Fibroblast of villous mesenchyme (primary cell): ENCODE data around the gene LRRC74A. TPM values are rescaled to one million over a fixed set of nuclear protein-coding genes. Genes with fewer than 3 reads are reported as not detected.

Experiments
- DNase-seq: peaks from one replicate; pipeline ENCODE4 v3.0.0-alpha.2; 2010; ENCODE audit warnings: low read depth
- H3K4me3 ChIP-seq: 2 replicates; pipeline ENCODE4 v1.5.1; 2011; ENCODE audit warnings: low read depth, mild to moderate bottlenecking, low read length
- total RNA-seq: library from RNA; depleted of rRNA; stranded (reverse); fragments of >200 nt; gene quantifications from 2 replicates; pipeline ENCODE4 v1.2.3, GENCODE V29; 2012
- TF ChIP-seq, protein P1 (sequence below): IDR thresholded peaks from 2 replicates; pipeline ENCODE4 v1.5.1; 2012; ENCODE audit warnings: low read depth, mild to moderate bottlenecking, low read length; ENCODE audit not compliant: insufficient read depth

LRRC74A gene
- total RNA-seq, 1 donor: not detected

DNA sequence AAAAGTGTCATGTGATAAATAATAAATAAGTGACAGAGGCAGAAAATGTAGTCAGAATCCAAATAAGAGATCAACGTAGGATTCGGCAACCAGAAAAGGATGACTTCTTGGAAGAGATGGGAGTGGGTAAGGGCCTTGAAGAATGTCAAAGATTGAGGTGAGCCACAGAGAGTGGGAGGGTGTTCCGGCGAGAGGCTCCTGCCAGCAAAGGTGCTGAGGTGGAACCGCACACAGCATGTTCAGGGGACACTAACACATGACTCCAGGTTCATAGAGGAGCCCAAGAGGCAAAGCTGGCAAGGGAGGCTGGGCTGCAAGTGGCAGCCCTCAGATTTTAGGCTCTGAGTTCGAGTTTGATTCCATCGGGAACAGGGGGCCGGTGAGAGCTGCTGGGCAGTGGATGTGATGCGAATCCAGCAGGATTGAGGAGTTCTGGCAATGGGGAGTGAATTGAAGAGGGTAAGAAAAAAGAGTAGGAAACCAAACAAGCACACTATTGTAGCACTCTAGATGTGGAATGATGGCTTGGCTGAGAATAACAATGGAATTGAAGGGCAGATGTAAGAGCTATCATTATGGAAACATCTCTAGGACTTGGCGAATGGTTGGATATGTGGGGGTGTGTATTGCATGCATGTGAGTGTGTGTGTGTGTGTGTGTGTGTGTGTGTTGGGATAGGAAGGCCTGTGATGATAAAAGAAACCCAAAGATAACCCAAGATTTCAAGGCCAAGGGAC lies 36.5 kb downstream of the LRRC74A start:
- TF ChIP-seq, protein P1, sequence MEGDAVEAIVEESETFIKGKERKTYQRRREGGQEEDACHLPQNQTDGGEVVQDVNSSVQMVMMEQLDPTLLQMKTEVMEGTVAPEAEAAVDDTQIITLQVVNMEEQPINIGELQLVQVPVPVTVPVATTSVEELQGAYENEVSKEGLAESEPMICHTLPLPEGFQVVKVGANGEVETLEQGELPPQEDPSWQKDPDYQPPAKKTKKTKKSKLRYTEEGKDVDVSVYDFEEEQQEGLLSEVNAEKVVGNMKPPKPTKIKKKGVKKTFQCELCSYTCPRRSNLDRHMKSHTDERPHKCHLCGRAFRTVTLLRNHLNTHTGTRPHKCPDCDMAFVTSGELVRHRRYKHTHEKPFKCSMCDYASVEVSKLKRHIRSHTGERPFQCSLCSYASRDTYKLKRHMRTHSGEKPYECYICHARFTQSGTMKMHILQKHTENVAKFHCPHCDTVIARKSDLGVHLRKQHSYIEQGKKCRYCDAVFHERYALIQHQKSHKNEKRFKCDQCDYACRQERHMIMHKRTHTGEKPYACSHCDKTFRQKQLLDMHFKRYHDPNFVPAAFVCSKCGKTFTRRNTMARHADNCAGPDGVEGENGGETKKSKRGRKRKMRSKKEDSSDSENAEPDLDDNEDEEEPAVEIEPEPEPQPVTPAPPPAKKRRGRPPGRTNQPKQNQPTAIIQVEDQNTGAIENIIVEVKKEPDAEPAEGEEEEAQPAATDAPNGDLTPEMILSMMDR: no peak
- DNase-seq: no peak

DNA sequence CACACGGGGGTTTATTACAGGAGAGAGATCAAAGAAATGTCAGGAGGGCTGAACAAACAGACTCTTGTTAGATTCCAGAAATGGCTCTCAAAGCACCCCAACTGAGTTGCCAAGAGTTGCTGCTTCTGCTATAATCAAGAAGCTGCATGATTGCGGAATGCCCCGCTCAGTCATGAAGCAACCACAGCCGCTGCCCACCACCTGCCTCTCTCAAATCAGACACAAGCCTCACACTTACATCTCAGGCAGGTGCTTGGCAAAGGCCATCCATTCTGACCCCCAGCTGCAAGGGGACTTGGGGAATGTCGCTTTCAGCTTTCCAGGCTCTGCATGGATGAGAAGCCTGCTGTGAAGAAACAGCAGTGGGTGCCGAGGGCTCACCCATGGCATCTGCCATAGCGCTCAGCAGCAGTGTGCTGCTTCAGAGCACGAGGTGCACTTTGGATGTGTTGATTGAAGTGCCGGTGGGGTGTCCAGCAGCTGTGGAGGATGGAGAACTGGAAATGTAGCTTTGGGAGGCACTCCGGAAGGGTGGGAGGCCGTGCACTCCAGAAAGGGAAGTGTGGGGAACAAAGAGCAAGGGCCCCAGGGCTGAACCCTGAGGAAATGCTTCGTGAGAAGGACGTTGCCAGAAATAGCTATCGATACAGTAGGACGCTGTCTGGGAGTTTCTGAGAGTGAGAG lies 37.7 kb downstream of the LRRC74A start:
- no peak for DNase-seq
- TF ChIP-seq, protein P1: no peak
- no peak overlapping the region for H3K4me3 ChIP-seq

More for the DNA sequence above, 36.5 kb downstream of the LRRC74A start:
- H3K4me3 ChIP-seq: no peak overlapping the region

DNA sequence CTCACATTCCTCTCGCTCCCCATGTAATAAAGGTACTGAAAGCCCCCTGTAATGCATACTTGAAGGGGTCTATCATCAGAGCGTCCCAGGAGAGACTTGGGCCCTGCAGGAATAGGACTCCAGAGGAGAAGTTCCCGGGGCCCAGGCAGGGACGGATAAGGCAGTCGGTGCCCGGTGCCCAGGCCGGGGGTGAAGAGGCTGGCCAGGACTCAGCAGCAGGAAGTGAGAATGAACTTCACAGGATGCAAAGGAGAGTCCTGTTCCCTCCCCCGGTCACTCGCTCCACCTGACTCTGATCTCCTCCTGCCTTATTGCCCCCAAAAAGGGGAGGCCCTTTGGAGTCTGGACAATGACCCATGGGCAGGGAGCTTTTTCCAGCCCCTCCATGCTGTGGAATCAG lies 40.2 kb downstream of the LRRC74A start:
- no peak for DNase-seq
- TF ChIP-seq, protein P1: no peak
- no peak overlapping the region for H3K4me3 ChIP-seq

DNA sequence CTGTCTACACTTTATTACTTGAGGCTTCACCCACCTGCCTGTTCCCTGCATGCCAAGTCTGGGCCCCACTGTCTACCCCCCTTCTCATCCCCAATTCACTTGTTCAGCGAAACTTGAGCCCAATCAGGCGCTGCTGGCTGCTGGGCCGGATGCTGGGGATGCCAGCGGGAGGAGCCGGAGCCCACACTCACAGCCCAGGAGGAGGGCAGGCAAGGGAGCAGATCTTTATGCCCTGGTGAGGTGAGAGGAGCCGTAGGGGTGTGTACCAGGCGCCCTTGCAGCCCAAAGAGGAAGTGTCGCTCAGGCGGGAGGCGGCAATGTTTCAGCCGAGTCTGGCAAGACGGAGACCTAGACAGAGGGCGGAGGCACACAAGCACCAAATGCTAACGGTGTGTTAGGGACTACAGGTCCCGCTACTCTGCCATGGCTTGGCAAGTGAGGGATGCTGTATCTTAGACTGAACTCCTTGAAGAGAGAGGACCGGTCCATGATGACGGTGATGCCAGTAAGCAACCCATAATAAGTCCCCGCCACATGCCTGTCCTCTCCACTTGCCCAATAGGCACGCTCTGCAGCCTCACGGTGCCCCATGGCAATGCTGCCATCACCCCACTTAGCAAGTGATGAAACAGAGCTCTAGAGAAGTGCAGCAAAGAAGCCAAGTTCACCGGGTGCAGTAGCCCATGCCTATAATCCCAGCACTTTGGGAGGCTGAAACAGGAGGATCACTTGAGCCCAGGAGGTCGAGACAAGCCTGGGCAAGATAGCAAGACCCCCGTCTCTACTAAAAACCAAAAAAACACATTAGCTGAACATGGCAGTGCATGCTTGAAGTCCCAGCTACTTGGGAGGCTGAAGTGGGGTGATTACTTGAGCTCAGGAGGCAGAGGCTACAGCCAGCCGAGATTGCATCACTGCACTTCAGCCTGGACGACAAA lies 41.6 kb downstream of the LRRC74A start:
- no peak overlapping the region for H3K4me3 ChIP-seq
- no peak for DNase-seq
- TF ChIP-seq, protein P1: no peak

DNA sequence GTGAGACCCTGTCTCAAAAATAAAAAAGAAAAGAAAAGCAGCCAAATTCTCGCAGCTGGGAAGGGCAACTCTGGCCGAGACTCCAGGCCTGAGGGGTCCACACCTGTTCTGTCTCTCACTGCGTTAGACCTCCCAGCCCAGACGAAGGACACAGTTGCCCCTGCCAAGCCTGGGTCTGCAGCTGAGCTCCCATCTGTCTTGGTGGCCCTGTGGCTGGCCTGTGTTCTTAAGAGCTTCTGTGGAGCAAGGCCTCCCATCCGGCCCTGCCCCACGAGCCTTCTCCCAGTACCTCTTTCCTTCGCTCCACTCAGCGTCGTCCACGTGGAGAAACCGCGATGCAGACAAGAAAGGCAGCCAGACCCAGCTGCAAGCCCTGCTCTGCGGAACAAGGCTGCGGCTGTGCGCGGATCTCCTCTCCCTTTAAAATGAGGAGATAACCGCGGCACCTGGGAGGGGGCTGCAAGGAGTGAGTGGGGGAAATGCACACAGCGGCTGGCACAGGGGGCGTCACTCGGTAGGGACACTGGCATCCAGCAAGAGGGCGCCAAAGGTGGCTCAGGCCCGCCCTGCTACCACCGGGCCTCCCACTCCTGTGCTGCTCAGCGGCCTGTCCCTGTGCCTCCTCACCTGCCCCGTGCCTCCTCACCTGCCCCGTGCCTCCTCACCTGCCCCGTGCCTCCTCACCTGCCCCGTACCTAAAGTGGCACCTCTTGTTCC lies 42.4 kb downstream of the LRRC74A start:
- TF ChIP-seq, protein P1: no peak
- DNase-seq: no peak
- H3K4me3 ChIP-seq: no peak overlapping the region

DNA sequence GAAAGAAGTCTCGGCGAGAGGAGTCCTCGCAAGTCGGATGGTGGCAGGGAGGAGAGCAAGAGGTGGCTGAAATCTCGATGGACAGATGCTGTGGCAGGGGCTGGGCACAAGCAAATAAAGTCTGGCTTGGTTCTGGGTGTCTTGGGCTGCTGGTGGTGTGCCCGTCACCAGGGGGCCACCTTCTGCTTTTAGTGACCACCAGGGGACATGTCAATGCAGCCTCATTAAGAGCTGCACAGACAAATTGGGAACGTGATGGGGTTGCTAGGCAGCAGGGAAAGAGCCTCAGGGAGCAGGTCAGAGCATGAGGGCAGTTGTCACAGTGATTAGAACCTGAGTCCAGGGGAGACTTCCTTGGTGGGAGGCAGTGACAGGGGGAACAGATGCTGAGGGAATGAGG lies 44.0 kb downstream of the LRRC74A start:
- no peak for DNase-seq
- TF ChIP-seq, protein P1: peak; percentile 14
- H3K4me3 ChIP-seq: no peak overlapping the region
